Activated CD4-positive, alpha-beta memory T cell treated with anti-CD3 and anti-CD28 coated beads, Interleukin-2, amount 10 ng/mL, durations not matched to agents 7 days and 5 days (primary cell): ENCODE data around the gene CCDC179. TPM values are rescaled to one million over a fixed set of nuclear protein-coding genes. Genes with fewer than 3 reads are reported as not detected.
A peak's percentile ranks its signal among the peaks of the same experiment; 100 is the strongest.

ENCODE experiments used
- CTCF ChIA-PET: fragments of 350-600 bp; sonication (Branson Sonifier 250); formaldehyde crosslinking; loops from one replicate; lab custom pipeline; 2021; ENCODE audit warnings: antibody characterized with exemption, inconsistent platforms; lab: Charles Lee
- POLR2A ChIA-PET: fragments of 350-600 bp; sonication (Branson Sonifier 250); formaldehyde crosslinking; loops from one replicate; lab custom pipeline; 2021; ENCODE audit warnings: antibody characterized with exemption; lab: Charles Lee
- DNase-seq: peaks from one replicate; pipeline ENCODE4 v3.0.0-alpha.2; 2020
- H3K27ac Mint-ChIP-seq: one replicate; pipeline ENCODE4 v1.8.0; 2021; ENCODE audit warnings: mild to moderate bottlenecking, mixed read lengths
- H3K27me3 Mint-ChIP-seq: one replicate; pipeline ENCODE4 v1.8.0; 2021; ENCODE audit warnings: mixed read lengths
- H3K36me3 Mint-ChIP-seq: one replicate; pipeline ENCODE4 v1.8.0; 2021; ENCODE audit warnings: low read depth, mixed read lengths
- H3K4me1 Mint-ChIP-seq: one replicate; pipeline ENCODE4 v1.8.0; 2021; ENCODE audit warnings: mixed read lengths
- H3K4me3 Mint-ChIP-seq: one replicate; pipeline ENCODE4 v1.8.0; 2021; ENCODE audit warnings: mild to moderate bottlenecking, mixed read lengths
- H3K9me3 Mint-ChIP-seq: one replicate; pipeline ENCODE4 v1.8.0; 2021; ENCODE audit warnings: mixed read lengths
- total RNA-seq, 2 experiments: library from RNA; stranded (reverse); gene quantifications; one replicate each; pipeline ENCODE4 v1.2.3, GENCODE V29; 2021

Gene CCDC179
- total RNA-seq, result not detected

- Mint-ChIP-seq H3K4me1 (no peaks in the 10 kb centered on the region), H3K27me3 (no peaks in the 10 kb centered on the region), H3K4me3 (no peak within 1 kb of the TSS), H3K27ac (no peak within 1 kb of the TSS), H3K9me3 (no peaks in the 10 kb centered on the region), H3K36me3 (no peaks in the 10 kb centered on the region)
- CTCF ChIA-PET, result interaction anchor here (1.2 kb wide), 1 partner anchor 16 kb away, joined by 4 read pairs; no protein-coding TSS in a partner anchor
- POLR2A ChIA-PET, result no interaction called here
- no peak for DNase-seq
Measured at GRCh38 chr11:22860241-22860640, at the start of gene CCDC179. Gene CCDC179 (minus strand): TSS chr11:22860474. CDS start chr11:22860421, 53 bp downstream.

GRCh38 chr11:22903782-22904181, 43.5 kb upstream of the CCDC179 start:
- CTCF ChIA-PET, result no interaction called here

GRCh38 chr11:22901603-22902002, 41.3 kb upstream of the CCDC179 start:
- Mint-ChIP-seq H3K27ac (no peak overlapping the region), H3K4me3 (no peak overlapping the region), H3K27me3 (no peaks in the 10 kb centered on the region), H3K4me1 (no peaks in the 10 kb centered on the region), H3K36me3 (no peaks in the 10 kb centered on the region), H3K9me3 (no peaks in the 10 kb centered on the region)
- CTCF ChIA-PET, result no interaction called here
- POLR2A ChIA-PET, result no interaction called here
- no peak for DNase-seq

More at GRCh38 chr11:22903782-22904181, 43.5 kb upstream of the CCDC179 start:
- DNase-seq, result no peak
- Mint-ChIP-seq H3K36me3 (no peaks in the 10 kb centered on the region), H3K27ac (no peak overlapping the region), H3K9me3 (peaks cover 2% of the 10 kb centered on the region), H3K27me3 (no peaks in the 10 kb centered on the region), H3K4me1 (no peaks in the 10 kb centered on the region), H3K4me3 (no peak overlapping the region)
- POLR2A ChIA-PET, result no interaction called here

- DNase-seq, result no peak
- H3K27ac Mint-ChIP-seq, result no peak overlapping the region
- no peaks in the 10 kb centered on the region for H3K9me3 Mint-ChIP-seq
- H3K4me3 Mint-ChIP-seq, result no peak overlapping the region
- H3K36me3 Mint-ChIP-seq, result no peaks in the 10 kb centered on the region
- no peaks in the 10 kb centered on the region for H3K27me3 Mint-ChIP-seq
- H3K4me1 Mint-ChIP-seq, result no peaks in the 10 kb centered on the region
- POLR2A ChIA-PET, result no interaction called here
- CTCF ChIA-PET, result interaction anchor here (1.4 kb wide), 1 partner anchor 25 kb away, joined by 4 read pairs; no protein-coding TSS in a partner anchor
Measured at GRCh38 chr11:22900764-22901486, 40.7 kb upstream of the CCDC179 start.

GRCh38 chr11:22898036-22898435, 37.8 kb upstream of the CCDC179 start:
- POLR2A ChIA-PET, result no interaction called here
- Mint-ChIP-seq H3K36me3 (no peaks in the 10 kb centered on the region), H3K9me3 (no peaks in the 10 kb centered on the region), H3K4me1 (no peaks in the 10 kb centered on the region), H3K27ac (no peak overlapping the region), H3K27me3 (no peaks in the 10 kb centered on the region), H3K4me3 (no peak overlapping the region)
- CTCF ChIA-PET, result no interaction called here
- DNase-seq, result no peak

GRCh38 chr11:22890227-22890626, 30.0 kb upstream of the CCDC179 start:
- no peak overlapping the region for H3K27ac Mint-ChIP-seq
- no peaks in the 10 kb centered on the region for H3K4me1 Mint-ChIP-seq
- H3K27me3 Mint-ChIP-seq, result no peaks in the 10 kb centered on the region
- H3K4me3 Mint-ChIP-seq, result no peak overlapping the region
- CTCF ChIA-PET, result no interaction called here
- POLR2A ChIA-PET, result no interaction called here
- no peaks in the 10 kb centered on the region for H3K9me3 Mint-ChIP-seq
- no peaks in the 10 kb centered on the region for H3K36me3 Mint-ChIP-seq
- DNase-seq, result no peak

- Mint-ChIP-seq H3K27ac (no peak overlapping the region), H3K9me3 (no peaks in the 10 kb centered on the region), H3K4me1 (no peaks in the 10 kb centered on the region), H3K36me3 (no peaks in the 10 kb centered on the region), H3K4me3 (no peak overlapping the region), H3K27me3 (no peaks in the 10 kb centered on the region)
- DNase-seq, result no peak
- CTCF ChIA-PET, result interaction anchor here (2.2 kb wide), 1 partner anchor 8 kb away, joined by 13 read pairs; no protein-coding TSS in a partner anchor
- POLR2A ChIA-PET, result no interaction called here
Measured at GRCh38 chr11:22884217-22884616, 23.9 kb upstream of the CCDC179 start.

GRCh38 chr11:22879630-22880029, 19.4 kb upstream of the CCDC179 start:
- Mint-ChIP-seq H3K9me3 (no peaks in the 10 kb centered on the region), H3K4me1 (no peaks in the 10 kb centered on the region), H3K36me3 (no peaks in the 10 kb centered on the region), H3K27ac (no peak overlapping the region), H3K4me3 (no peak overlapping the region), H3K27me3 (no peaks in the 10 kb centered on the region)
- CTCF ChIA-PET, result no interaction called here
- POLR2A ChIA-PET, result no interaction called here
- DNase-seq, result no peak

GRCh38 chr11:22878604-22879003, 18.3 kb upstream of the CCDC179 start:
- H3K27ac Mint-ChIP-seq, result no peak overlapping the region
- H3K4me1 Mint-ChIP-seq, result no peaks in the 10 kb centered on the region
- H3K9me3 Mint-ChIP-seq, result no peaks in the 10 kb centered on the region
- H3K4me3 Mint-ChIP-seq, result no peak overlapping the region
- CTCF ChIA-PET, result no interaction called here
- POLR2A ChIA-PET, result no interaction called here
- DNase-seq, result no peak
- H3K36me3 Mint-ChIP-seq, result no peaks in the 10 kb centered on the region
- no peaks in the 10 kb centered on the region for H3K27me3 Mint-ChIP-seq

- no peaks in the 10 kb centered on the region for H3K36me3 Mint-ChIP-seq
- no peak for DNase-seq
- no peaks in the 10 kb centered on the region for H3K27me3 Mint-ChIP-seq
- ChIA-PET CTCF (no interaction called here), POLR2A (no interaction called here)
- no peaks in the 10 kb centered on the region for H3K9me3 Mint-ChIP-seq
- H3K4me1 Mint-ChIP-seq, result no peaks in the 10 kb centered on the region
- no peak overlapping the region for H3K27ac Mint-ChIP-seq
- H3K4me3 Mint-ChIP-seq, result no peak overlapping the region
Measured at GRCh38 chr11:22878039-22878438, 17.8 kb upstream of the CCDC179 start.

GRCh38 chr11:22875869-22876473, 15.7 kb upstream of the CCDC179 start:
- ChIA-PET POLR2A (no interaction called here), CTCF (interaction anchor here (0.6 to 3.6 kb wide), 15 partner anchors 9 to 52 kb away, joined by 3 to 25 read pairs (median 5); partner anchors contain the start of genes CCDC179 and SVIP)
- no peaks in the 10 kb centered on the region for H3K36me3 Mint-ChIP-seq
- H3K9me3 Mint-ChIP-seq, result no peaks in the 10 kb centered on the region
- H3K4me3 Mint-ChIP-seq, result no peak overlapping the region
- no peaks in the 10 kb centered on the region for H3K4me1 Mint-ChIP-seq
- H3K27ac Mint-ChIP-seq, result no peak overlapping the region
- DNase-seq, result peak; percentile 61
- H3K27me3 Mint-ChIP-seq, result no peaks in the 10 kb centered on the region

GRCh38 chr11:22869325-22869724, 9.1 kb upstream of the CCDC179 start:
- ChIA-PET CTCF (no interaction called here), POLR2A (no interaction called here)
- Mint-ChIP-seq H3K4me3 (no peak overlapping the region), H3K4me1 (no peaks in the 10 kb centered on the region), H3K9me3 (no peaks in the 10 kb centered on the region), H3K36me3 (no peaks in the 10 kb centered on the region), H3K27ac (no peak overlapping the region), H3K27me3 (no peaks in the 10 kb centered on the region)
- no peak for DNase-seq

- H3K27ac Mint-ChIP-seq, result no peak overlapping the region
- CTCF ChIA-PET, result no interaction called here
- no peaks in the 10 kb centered on the region for H3K9me3 Mint-ChIP-seq
- H3K4me1 Mint-ChIP-seq, result no peaks in the 10 kb centered on the region
- DNase-seq, result no peak
- no peaks in the 10 kb centered on the region for H3K27me3 Mint-ChIP-seq
- POLR2A ChIA-PET, result no interaction called here
- no peaks in the 10 kb centered on the region for H3K36me3 Mint-ChIP-seq
- H3K4me3 Mint-ChIP-seq, result no peak overlapping the region
Measured at GRCh38 chr11:22859756-22860155, 518 bp downstream of the CCDC179 start.
